CD4-positive, alpha-beta T cell treated with Interleukin-6 for 4 hours (primary cell): ENCODE results near the gene MRPL24.
"Not testable (repeated sequence)": the region's sequence is repeated elsewhere in the genome, so short reads cannot be mapped to it uniquely, and the experiment has no call there.

Experiments used
- DNase-seq: peaks from one replicate; pipeline ENCODE4 v3.0.0-alpha.2; 2020; ENCODE audit warnings: mixed read lengths

The MRPL24 gene

GRCh38 chr1:156757572-156758253 is 16.8 kb upstream of the MRPL24 start:
- DNase-seq = not testable (repeated sequence)

- no peak for DNase-seq
These were observed 15.5 kb upstream of the MRPL24 start for GRCh38 chr1:156756355-156756754.

- DNase-seq = no peak
These were observed 14.7 kb upstream of the MRPL24 start for GRCh38 chr1:156755527-156755950.

- DNase-seq = no peak
These were observed 13.3 kb upstream of the MRPL24 start for GRCh38 chr1:156754219-156754618.

GRCh38 chr1:156752843-156753482 is 12.1 kb upstream of the MRPL24 start:
- DNase-seq = no peak

GRCh38 chr1:156751757-156752481 is 11.0 kb upstream of the MRPL24 start:
- DNase-seq = peak; percentile 98

- DNase-seq = no peak
These were observed 10.5 kb upstream of the MRPL24 start, which contains the start of gene HDGF for GRCh38 chr1:156751451-156751756. TSS of gene HDGF (minus strand) at chr1:156751675. CDS start at chr1:156751429, 246 bp downstream.

GRCh38 chr1:156750711-156751450 is 10.0 kb upstream of the MRPL24 start:
- peak; percentile 47 for DNase-seq

- DNase-seq = peak; percentile 53
These were observed 9.3 kb upstream of the MRPL24 start for GRCh38 chr1:156750191-156750672.

GRCh38 chr1:156749419-156750118 is 8.7 kb upstream of the MRPL24 start:
- DNase-seq = no peak

GRCh38 chr1:156748670-156749418 is 8.0 kb upstream of the MRPL24 start:
- no peak for DNase-seq

- no peak for DNase-seq
These were observed 7.1 kb upstream of the MRPL24 start for GRCh38 chr1:156747742-156748669.

- DNase-seq = peak; percentile 78
These were observed 6.1 kb upstream of the MRPL24 start for GRCh38 chr1:156746728-156747631.

GRCh38 chr1:156746406-156746727 is 5.5 kb upstream of the MRPL24 start:
- DNase-seq = no peak

GRCh38 chr1:156745881-156746280 is 5.0 kb upstream of the MRPL24 start:
- no peak for DNase-seq

- DNase-seq = no peak
These were observed 4.0 kb upstream of the MRPL24 start for GRCh38 chr1:156744786-156745419.

GRCh38 chr1:156744344-156744743 is 3.5 kb upstream of the MRPL24 start:
- no peak for DNase-seq

GRCh38 chr1:156743367-156744302 is 2.7 kb upstream of the MRPL24 start:
- DNase-seq = no peak
